Colon (tissue), 2 donors: ENCODE results near the gene MAPRE2.
A peak's percentile ranks its signal among the peaks of the same experiment; 100 is the strongest.

Experiments
- FAIRE-seq: peaks from 2 replicates; lab custom pipeline; 2012; peaks lifted over from hg19 to GRCh38; lab: Jason Lieb, UNC
- donor health status: control.
- donor health status: control.

MAPRE2 gene

DNA sequence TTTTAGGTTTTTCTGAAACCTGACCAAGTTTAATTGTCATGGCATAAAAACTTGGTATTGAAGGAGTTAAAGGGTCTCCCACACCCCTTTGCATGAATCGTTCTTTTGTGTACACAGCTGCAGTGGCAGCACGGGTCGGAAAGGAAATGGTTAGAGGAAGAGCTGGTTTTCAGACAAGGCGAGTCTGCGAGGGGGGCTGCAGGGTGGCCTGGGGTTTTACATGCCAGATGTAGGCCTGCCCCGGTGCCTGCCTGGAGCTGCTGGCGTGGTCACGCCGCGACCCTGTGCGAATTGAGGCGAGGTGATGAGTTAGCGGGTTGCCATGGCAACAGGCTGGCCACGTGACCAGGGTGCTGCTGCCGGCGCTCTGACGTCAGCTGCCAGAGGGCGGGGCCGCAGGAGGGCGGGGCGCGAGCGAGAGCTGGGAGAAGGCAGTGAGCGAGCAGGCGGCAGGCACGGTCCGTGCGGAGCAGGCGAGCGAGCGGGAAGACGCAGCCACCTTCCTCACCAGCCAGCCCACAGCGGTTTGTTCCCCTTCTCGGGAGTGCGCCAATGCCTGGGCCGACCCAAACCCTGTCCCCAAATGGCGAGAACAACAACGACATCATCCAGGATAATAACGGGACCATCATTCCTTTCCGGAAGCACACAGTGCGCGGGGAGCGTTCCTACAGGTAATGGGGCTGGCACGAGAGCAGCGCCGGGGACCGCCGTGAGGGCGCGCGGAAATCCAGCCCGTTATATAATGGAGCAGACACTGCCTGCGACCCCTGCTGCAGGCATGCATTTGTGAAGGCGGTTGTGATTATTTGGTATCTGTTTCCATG, at the start of gene MAPRE2:
MAPRE2 (plus strand) TSS at position 426 of the 827 bp plus-strand sequence; CDS start at position 553, 127 bp downstream.
- no peak for FAIRE-seq

DNA sequence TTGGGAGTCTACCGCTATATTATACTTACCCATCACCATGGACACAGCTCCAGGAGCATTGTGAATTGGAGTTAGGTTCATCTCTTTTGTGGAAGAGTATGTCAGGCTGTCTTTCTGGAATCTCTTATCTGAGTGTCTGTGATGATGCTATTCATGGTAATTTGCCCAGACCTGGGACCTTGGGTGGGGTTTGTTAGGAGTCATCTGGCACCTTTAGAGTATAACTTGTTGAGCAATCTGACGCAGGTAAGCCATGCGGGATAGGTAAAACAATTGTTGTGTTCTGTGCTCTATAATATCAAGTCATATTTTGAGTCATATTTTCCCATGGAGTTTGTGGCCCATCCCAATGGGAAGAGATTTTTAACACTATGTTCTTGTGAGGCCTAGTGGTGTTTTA, 49.7 kb upstream of the MAPRE2 start:
- no peak for FAIRE-seq

- no peak for FAIRE-seq
These were observed 47.9 kb upstream of the MAPRE2 start for GRCh38 chr18:34993289-34993688.

GRCh38 chr18:34995746-34996145, 45.5 kb upstream of the MAPRE2 start:
- no peak for FAIRE-seq

DNA sequence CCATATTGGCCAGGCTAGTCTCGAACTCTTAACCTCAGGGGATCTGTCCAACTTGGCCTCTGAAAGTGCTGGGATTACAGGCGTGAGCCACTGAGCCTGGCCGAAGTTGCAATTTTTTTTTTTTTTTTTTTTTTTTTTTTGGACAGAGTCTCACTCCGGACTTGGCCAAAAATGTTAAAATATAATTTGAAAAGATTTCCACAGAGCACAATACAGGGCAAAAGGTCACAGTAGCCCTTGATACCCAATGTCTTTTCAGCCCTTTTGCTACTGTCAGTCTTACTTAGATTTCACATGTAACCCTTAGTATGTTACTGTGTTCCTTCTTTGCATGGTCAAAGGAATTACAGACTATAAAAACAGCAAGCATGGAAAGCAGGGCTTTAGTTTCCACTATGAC, 42.6 kb upstream of the MAPRE2 start:
- FAIRE-seq, result no peak

- no peak for FAIRE-seq
These were observed 41.4 kb upstream of the MAPRE2 start for GRCh38 chr18:34999756-35000289.

- FAIRE-seq, result no peak
These were observed 40.8 kb upstream of the MAPRE2 start for GRCh38 chr18:35000457-35000856.

DNA sequence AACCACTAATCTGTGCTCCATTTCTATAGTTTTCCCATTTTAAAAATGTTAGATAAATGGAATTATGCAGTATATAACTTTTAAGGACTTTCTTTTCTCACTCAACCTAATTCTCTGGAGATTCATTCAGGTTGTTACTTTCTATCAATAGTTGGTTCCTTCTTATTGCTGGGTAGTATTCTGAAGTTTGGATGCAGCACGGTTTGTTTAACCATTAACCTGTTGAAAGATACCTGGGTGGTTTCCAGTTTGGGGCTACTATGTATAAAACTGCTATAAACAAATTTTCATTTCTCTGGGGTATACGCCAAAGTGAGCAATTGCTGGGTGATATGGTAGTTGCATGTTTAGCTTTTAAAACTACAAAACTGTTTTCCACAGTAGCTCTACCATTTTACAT, 39.1 kb upstream of the MAPRE2 start:
- FAIRE-seq, result no peak

DNA sequence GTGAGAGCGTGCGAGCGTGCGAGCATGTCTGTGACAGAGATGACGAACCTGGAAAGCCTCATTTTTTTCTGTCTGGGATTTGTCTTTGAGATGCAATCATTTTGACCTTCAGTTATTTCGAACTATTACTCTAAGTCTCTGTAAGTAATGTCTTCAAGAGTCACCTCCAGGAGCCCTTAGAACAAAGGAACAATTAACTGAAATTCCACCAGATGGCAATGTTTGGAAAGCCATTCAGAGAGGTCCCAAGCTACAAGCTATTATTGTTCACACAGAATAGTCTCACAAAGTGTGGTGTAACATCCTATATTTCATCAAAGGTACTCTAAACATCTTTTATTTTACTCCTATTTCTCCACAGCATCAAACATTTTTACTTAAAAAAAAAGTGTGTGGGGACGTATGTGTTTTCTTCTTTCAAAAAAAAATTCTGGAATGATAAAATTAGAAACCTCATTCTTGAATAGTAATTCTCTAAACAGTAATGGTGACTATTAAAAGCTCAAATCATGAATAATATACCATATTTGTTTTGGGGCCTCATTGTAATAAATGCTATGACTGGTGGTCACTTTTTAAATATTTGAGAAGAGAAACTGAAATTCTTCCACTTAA, 35.1 kb upstream of the MAPRE2 start:
- peak; percentile 71 for FAIRE-seq

- no peak for FAIRE-seq
These were observed 31.1 kb upstream of the MAPRE2 start for GRCh38 chr18:35010156-35010555.

DNA sequence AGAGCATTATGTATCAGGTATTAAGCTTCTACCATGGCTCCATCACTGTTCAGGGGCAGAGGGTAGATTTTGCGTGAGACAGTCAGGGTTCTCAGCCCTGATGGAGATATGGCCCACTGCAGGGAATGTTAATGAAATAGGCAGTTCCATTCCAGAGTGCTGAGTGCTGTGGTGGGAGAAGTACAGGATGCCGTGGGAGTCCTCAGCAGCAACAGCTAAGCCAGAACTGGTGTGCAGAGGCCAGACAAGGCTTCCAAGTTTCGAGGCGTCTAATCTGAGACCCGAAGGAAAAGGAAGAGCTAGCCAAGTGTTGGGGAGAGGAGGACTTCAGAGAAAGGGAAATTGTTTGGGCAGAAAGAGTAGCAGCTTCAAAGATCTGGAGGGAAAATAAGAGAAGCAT, 30.2 kb upstream of the MAPRE2 start:
- no peak for FAIRE-seq

- no peak for FAIRE-seq
These were observed 21.3 kb upstream of the MAPRE2 start for GRCh38 chr18:35019933-35020332.

DNA sequence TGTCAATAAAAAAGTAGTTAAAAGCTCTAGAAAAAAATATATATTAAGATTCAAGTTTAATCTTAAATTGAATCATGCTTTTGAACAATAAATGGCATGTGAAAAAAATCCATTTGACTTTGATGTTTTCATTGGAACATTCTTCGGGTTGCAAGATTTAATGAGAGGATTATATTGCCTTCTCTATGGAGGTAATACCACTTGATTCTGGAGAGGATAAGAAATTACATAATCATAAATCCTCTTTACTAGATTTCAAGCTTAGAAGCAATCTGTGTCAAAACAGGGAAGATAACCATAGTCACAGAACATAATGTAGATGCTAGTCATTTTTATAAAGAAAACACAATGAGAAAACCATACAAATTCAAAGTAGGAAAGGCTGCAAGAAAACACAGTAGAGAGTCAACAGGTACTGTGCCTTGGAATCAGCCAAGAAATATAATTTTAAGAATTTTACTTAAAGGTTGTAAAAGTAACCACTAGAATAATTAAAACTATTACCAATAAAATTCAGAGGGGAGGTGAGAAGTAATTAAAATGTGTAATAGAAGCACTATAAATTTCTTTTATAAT, 18.7 kb upstream of the MAPRE2 start:
- FAIRE-seq, result no peak

GRCh38 chr18:35024196-35024595, 17.0 kb upstream of the MAPRE2 start:
- FAIRE-seq, result no peak

DNA sequence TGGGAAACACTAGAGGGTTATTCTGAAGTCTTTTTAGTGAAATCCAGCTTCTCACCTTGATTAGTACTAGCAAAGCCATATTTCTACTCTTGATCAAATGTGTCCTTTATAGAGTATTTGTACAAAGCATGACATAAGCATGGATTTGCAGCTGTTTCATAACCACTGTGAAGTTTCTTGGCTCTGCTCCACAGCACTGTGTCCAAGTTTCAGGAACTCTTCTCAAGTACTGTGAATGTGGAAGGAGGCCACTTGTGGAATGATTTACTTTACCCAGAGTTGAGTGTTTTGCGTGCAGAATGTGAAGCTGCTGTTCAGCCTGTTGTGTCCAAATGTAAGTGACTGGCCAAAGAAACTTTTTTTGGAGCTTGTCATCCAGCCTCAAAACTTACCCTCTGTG, 16.2 kb upstream of the MAPRE2 start:
- FAIRE-seq, result no peak

DNA sequence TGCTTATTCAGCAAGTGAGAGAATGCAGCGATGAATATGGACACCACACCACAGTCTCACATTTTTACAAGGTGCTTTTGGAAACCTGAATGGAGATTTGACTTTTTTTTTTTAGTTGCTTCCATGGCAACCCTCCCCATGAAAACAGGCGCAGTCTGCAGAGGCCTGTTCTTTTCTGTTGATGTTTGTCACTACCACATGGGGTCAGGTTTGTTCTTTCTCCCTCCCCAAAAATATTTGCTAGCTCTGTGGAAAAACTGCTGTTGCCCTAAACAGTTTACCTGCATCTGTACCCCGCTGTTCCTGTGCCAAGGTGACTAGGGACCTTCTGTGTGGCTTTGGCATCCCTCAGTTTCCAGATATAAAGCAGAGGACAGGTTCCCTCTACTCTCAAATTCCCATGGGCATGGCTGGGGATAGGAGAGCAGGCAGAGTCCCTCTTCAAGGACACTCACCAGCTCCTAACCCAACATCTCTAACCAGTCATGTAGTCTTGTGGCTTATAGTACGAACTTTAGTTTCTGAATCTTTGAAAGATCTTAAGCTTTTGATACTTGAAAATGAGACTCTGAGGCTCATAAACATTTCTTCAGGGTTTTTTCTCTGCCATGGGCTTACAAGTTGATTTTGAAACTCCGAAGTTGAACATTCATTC, 14.7 kb upstream of the MAPRE2 start:
- no peak for FAIRE-seq

DNA sequence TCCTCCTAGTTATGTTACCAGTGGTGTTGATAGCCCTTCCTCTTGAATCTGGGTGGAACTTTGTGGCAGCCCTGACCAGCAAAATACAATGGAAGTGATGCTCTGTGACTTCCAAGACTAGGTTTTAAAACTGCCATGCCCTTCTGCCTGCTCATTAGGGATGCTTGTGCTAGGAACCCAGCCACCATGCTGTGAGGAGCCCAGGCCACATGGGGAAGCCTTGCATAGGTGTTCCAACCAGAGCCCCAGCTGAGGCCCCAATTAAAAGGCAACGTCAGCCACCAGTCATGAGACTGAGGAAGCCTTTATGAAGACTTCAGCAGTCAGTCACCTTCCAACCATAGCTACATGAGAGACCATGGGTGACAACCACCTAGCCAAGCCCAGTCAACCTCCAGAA, 14.0 kb upstream of the MAPRE2 start:
- no peak for FAIRE-seq

DNA sequence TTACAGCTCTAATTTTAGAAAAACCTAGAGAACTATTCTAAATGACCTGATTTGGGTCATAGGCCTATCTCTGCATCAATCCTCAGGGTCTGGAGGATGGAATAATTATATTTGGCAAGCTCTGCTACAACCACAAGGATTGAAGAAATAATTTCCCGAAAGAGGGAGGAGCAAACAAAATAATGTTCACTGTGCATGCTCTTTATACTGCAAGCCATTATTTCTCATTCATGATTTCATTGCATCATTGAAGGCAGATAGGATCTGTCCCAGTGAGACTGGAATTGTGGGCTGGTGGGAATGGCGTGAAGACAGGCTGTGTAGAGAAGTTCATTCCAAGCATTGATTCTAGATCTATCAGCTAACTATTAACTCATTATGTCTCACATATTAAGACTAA, 12.7 kb upstream of the MAPRE2 start:
- FAIRE-seq, result no peak

- FAIRE-seq, result no peak
These were observed 12.1 kb upstream of the MAPRE2 start for GRCh38 chr18:35029103-35029502.

- no peak for FAIRE-seq
These were observed 11.4 kb upstream of the MAPRE2 start for GRCh38 chr18:35029770-35030169.

GRCh38 chr18:35030277-35030989, 10.8 kb upstream of the MAPRE2 start:
- FAIRE-seq, result no peak

DNA sequence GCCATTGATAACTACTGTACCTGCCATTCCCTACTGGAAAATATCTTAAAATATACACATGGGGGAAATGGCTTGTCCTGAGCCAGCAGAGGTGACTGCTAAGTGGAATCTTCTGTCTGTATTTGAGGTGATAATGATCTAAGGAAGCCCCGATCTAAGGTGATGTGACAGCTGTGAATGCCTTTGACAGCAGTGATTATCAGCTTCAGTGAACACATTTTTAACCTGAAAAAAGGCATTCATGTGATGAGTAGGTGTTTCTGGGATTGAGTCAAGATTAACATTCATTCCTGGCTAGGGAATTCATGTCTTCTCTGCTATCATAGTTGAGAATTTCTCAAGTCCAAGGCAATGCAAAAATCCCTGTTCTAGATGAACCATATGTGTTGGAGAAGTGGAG, 9.1 kb upstream of the MAPRE2 start:
- no peak for FAIRE-seq
